ENCODE measurements around the gene C1orf232. TPM values are rescaled to one million over a fixed set of nuclear protein-coding genes. Genes with fewer than 3 reads are reported as not detected.

The C1orf232 gene
- polyA plus RNA-seq, 1 experiment, result not detected

DNA sequence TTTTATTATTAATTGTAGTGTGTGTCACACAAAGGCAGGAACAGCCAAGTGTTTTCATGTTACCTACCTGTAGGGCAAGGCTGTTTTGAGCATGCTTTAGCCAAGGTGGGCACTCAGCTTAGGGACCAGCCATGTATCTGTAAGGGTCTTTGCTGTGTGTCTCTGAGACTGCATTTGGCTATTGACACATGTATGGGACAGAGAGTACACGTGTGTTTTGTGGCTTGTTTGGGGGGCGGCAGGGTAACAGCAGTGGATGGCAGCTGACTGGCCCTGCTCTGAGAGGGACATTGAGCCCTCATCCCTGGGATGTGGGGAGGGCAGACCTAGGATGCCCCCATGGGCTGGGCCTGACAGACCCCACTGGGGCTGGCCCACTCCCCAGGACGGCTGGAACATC is 28.5 kb upstream of the C1orf232 start:
- POLR2A ChIA-PET, result no interaction called here
- TF ChIP-seq CTCF (IDR thresholded peaks at IDR 0.05; ENCODE audit: low read depth, low read length), result no peak
- Histone ChIP-seq H3K4me3 (ENCODE audit: low read depth, low read length) (no peak overlapping the region), H3K27me3 (ENCODE audit: control insufficient read depth, insufficient read depth, low read length) (peaks cover 26% of the 10 kb centered on the region), H3K27ac (ENCODE audit: low read depth, low read length) (no peak overlapping the region), H3K9me3 (ENCODE audit: control insufficient read depth, insufficient read depth, low read length) (no peaks in the 10 kb centered on the region)
- DNase-seq (ENCODE audit: low read depth, low spot score), result no peak
- CTCF ChIA-PET, result no interaction called here

DNA sequence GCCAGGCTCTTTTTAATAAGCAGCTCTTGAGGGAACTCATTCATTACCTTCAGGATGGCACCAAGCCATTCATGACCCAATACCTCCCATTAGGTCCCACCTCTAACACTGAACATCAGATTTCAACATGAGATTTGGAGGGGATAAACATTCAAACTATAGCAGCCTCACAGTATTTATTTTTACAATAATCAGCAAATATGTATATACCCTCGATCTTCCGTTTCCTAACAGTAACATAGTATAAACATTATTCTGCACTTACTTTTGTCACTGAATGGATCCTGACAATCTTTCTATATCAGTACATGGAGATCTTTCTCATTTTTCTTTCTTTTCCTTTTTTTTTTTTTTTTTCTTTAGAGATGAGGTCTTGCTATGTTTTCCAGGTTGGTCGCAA is 27.0 kb upstream of the C1orf232 start:
- Histone ChIP-seq H3K4me3 (ENCODE audit: low read depth, low read length) (no peak overlapping the region), H3K9me3 (ENCODE audit: control insufficient read depth, insufficient read depth, low read length) (no peaks in the 10 kb centered on the region), H3K27ac (ENCODE audit: low read depth, low read length) (no peak overlapping the region), H3K27me3 (ENCODE audit: control insufficient read depth, insufficient read depth, low read length) (peaks cover 22% of the 10 kb centered on the region)
- ChIA-PET CTCF (no interaction called here), POLR2A (interaction anchor here (0.6 kb wide), 1 partner anchor 85 kb away, joined by 3 read pairs; no protein-coding TSS in a partner anchor)
- DNase-seq (ENCODE audit: low read depth, low spot score), result no peak
- TF ChIP-seq CTCF (IDR thresholded peaks at IDR 0.05; ENCODE audit: low read depth, low read length), result no peak

GRCh38 chr1:26191739-26192138 is 23.0 kb upstream of the C1orf232 start:
- no peak for DNase-seq (ENCODE audit: low read depth, low spot score)
- Histone ChIP-seq H3K9me3 (ENCODE audit: control insufficient read depth, insufficient read depth, low read length) (no peaks in the 10 kb centered on the region), H3K4me3 (ENCODE audit: low read depth, low read length) (no peak overlapping the region), H3K27ac (ENCODE audit: low read depth, low read length) (no peak overlapping the region), H3K27me3 (ENCODE audit: control insufficient read depth, insufficient read depth, low read length) (peaks cover 11% of the 10 kb centered on the region)
- no peak for TF ChIP-seq CTCF (IDR thresholded peaks at IDR 0.05; ENCODE audit: low read depth, low read length)
- CTCF ChIA-PET, result interaction anchor here (1.4 kb wide), 1 partner anchor 47 kb away, joined by 3 read pairs; no protein-coding TSS in a partner anchor
- POLR2A ChIA-PET, result no interaction called here

- peak; percentile 32; the same call in 1 of the 2 replicates for TF ChIP-seq CTCF (IDR thresholded peaks at IDR 0.05; ENCODE audit: low read depth, low read length)
- DNase-seq (ENCODE audit: low read depth, low spot score), result no peak
- Histone ChIP-seq H3K27me3 (ENCODE audit: control insufficient read depth, insufficient read depth, low read length) (peaks cover 11% of the 10 kb centered on the region), H3K9me3 (ENCODE audit: control insufficient read depth, insufficient read depth, low read length) (no peaks in the 10 kb centered on the region), H3K27ac (ENCODE audit: low read depth, low read length) (peak within 1 kb of the TSS; percentile 21), H3K4me3 (ENCODE audit: low read depth, low read length) (no peak within 1 kb of the TSS)
- ChIA-PET POLR2A (no interaction called here), CTCF (interaction anchor here (1.0 to 1.5 kb wide), 3 partner anchors 9 to 85 kb away, joined by 3 to 4 read pairs (median 3); no protein-coding TSS in a partner anchor)
Measured at GRCh38 chr1:26190373-26190987, 21.7 kb upstream of the C1orf232 start, which contains the start of gene CATSPER4. Gene CATSPER4, plus strand, starts transcription at chr1:26190602. Its CDS starts 26 bp downstream, at chr1:26190628.

- ChIA-PET CTCF (interaction anchor here (0.8 to 1.5 kb wide), 3 partner anchors 9 to 132 kb away, joined by 3 to 4 read pairs (median 3); no protein-coding TSS in a partner anchor), POLR2A (no interaction called here)
- no peak overlapping the region for H3K4me3 ChIP-seq (ENCODE audit: low read depth, low read length)
- TF ChIP-seq CTCF (IDR thresholded peaks at IDR 0.05; ENCODE audit: low read depth, low read length), result no peak
- peaks cover 13% of the 10 kb centered on the region for H3K27me3 ChIP-seq (ENCODE audit: control insufficient read depth, insufficient read depth, low read length)
- DNase-seq (ENCODE audit: low read depth, low spot score), result no peak
- H3K9me3 ChIP-seq (ENCODE audit: control insufficient read depth, insufficient read depth, low read length), result no peaks in the 10 kb centered on the region
- H3K27ac ChIP-seq (ENCODE audit: low read depth, low read length), result peak overlapping the region; percentile 21
Measured at GRCh38 chr1:26189751-26190275, 21.1 kb upstream of the C1orf232 start.

All from AG04450 (cell line).